OCI-LY1 (cell line): Measurements from ENCODE around the gene C22orf15.
A peak's percentile ranks its signal among the peaks of the same experiment; 100 is the strongest.

Experiments used
- H2AFZ ChIP-seq: fragments of 200-600 bp; sonication (generic), shearing (Covaris generic); 2 replicates; pipeline ENCODE4 v1.6.0; 2014; ENCODE audit warnings: antibody characterized with exemption, mild to moderate bottlenecking, low read length
- H3F3A ChIP-seq: fragments of 200-600 bp; sonication (generic), shearing (Covaris generic); 2 replicates; pipeline ENCODE4 v1.6.0; 2014; ENCODE audit warnings: mild to moderate bottlenecking, antibody characterized with exemption, low read length, moderate library complexity; ENCODE audit not compliant: insufficient read depth
- H3K27ac ChIP-seq: fragments of 200-600 bp; sonication (generic); 2 replicates; pipeline ENCODE4 v1.5.1; 2014; ENCODE audit warnings: low read length, mixed run types, mild to moderate bottlenecking, low read depth; ENCODE audit not compliant: poor library complexity, severe bottlenecking
- H3K27me3 ChIP-seq: fragments of 200-600 bp; sonication (generic); 2 replicates; pipeline ENCODE4 v1.6.0; 2014; ENCODE audit warnings: antibody characterized with exemption, mild to moderate bottlenecking, low read length, moderate library complexity; ENCODE audit not compliant: insufficient read depth
- H3K36me3 ChIP-seq: fragments of 200-600 bp; sonication (generic); 2 replicates; pipeline ENCODE4 v1.6.1; 2014; ENCODE audit warnings: mild to moderate bottlenecking, antibody characterized with exemption, low read length, moderate library complexity, mixed read lengths; ENCODE audit not compliant: insufficient read depth
- H3K4me1 ChIP-seq: fragments of 200-600 bp; sonication (generic); 2 replicates; pipeline ENCODE4 v1.5.1; 2014; ENCODE audit warnings: mild to moderate bottlenecking, low read length, moderate library complexity; ENCODE audit not compliant: insufficient read depth, severe bottlenecking
- H3K4me2 ChIP-seq: fragments of 200-600 bp; sonication (generic), shearing (Covaris generic); 2 replicates; pipeline ENCODE4 v1.6.1; 2014; ENCODE audit warnings: low read length
- H3K4me3 ChIP-seq: fragments of 200-600 bp; sonication (generic); 2 replicates; pipeline ENCODE4 v1.5.1; 2014; ENCODE audit warnings: low read length, low read depth, mild to moderate bottlenecking, mixed read lengths; ENCODE audit not compliant: poor library complexity, severe bottlenecking
- H3K79me2 ChIP-seq: fragments of 200-600 bp; shearing (Covaris generic); 2 replicates; pipeline ENCODE4 v1.6.1; 2016; ENCODE audit warnings: mixed run types, low read length, mixed read lengths; ENCODE audit not compliant: insufficient read depth
- H3K9ac ChIP-seq: fragments of 200-600 bp; sonication (generic), shearing (Covaris generic); 2 replicates; pipeline ENCODE4 v1.6.1; 2014; ENCODE audit warnings: mild to moderate bottlenecking, low read length, mixed read lengths
- H3K9me2 ChIP-seq: fragments of 200-600 bp; sonication (generic), shearing (Covaris generic); 2 replicates; pipeline ENCODE4 v1.6.1; 2014; ENCODE audit warnings: low read depth, mild to moderate bottlenecking, low read length, mixed read lengths
- H3K9me3 ChIP-seq: fragments of 200-600 bp; shearing (Covaris generic); 2 replicates; pipeline ENCODE4 v1.6.1; 2014; ENCODE audit warnings: low read length, mixed read lengths
- H4K20me1 ChIP-seq: fragments of 200-600 bp; sonication (generic), shearing (Covaris generic); 2 replicates; pipeline ENCODE4 v1.6.0; 2016; ENCODE audit warnings: mild to moderate bottlenecking, low read length; ENCODE audit not compliant: insufficient read depth
- EZH2 ChIP-seq: fragments of 200-600 bp; sonication (generic), shearing (Covaris generic); IDR thresholded peaks from 2 replicates; pipeline ENCODE4 v1.8.0; 2017; ENCODE audit warnings: borderline replicate concordance, mixed run types, mild to moderate bottlenecking, antibody characterized with exemption, low read length, moderate library complexity, mixed read lengths
- TF ChIP-seq, protein P1 (sequence below): fragments of 200-600 bp; sonication (generic), shearing (Covaris generic); IDR thresholded peaks from 2 replicates; pipeline ENCODE4 v1.5.1; 2017; ENCODE audit warnings: mild to moderate bottlenecking, antibody characterized with exemption, low read length, moderate library complexity, mixed read lengths

C22orf15 gene

DNA sequence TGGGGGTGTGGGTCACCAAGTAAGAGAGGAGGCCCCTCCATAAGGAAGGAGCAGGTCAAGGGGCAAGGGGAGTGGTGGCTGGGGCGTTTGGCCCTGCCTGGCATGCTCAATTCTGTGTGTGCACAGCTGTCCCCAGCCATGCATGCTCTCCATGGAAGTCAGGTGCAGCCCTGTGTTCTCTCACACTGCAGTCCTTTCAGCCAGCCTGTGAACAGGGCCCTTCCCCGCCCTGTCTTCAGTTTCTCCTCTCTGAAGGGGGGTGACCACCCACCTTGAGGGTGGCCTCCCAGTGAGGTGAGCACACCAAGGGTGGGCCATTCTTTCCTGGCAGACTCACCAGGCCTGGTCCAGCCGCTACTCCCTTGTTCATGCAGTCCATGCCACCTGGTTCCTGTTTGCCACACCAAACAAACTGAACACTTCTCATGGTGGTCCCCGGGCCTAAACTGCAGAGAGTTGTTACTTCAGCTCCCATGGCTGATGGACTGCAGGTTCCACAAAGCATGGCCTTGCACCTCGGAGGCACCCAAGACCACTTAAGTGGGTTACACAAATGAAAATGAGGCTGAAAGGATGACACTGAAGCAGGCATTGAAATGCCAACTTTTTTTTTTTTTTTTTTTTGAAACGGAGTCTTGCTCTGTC, 6.7 kb downstream of the C22orf15 start:
- no peak overlapping the region; the same call in 1 of the 2 replicates for H3K9ac ChIP-seq
- peak overlapping the region; percentile 82 for H3K27ac ChIP-seq
- H3K4me3 ChIP-seq, result no peak overlapping the region
- H3K4me2 ChIP-seq, result peak overlapping the region; percentile 7; the same call in 1 of the 2 replicates
- H3K9me3 ChIP-seq, result no peaks in the 10 kb centered on the region
- H4K20me1 ChIP-seq, result no peaks in the 10 kb centered on the region
- peaks cover 21% of the 10 kb centered on the region for H3K36me3 ChIP-seq
- no peaks in the 10 kb centered on the region for H3K27me3 ChIP-seq
- H3K4me1 ChIP-seq, result peaks cover 64% of the 10 kb centered on the region
- no peaks in the 10 kb centered on the region for H3K9me2 ChIP-seq
- H2AFZ ChIP-seq, result no peak overlapping the region
- TF ChIP-seq, protein P1, sequence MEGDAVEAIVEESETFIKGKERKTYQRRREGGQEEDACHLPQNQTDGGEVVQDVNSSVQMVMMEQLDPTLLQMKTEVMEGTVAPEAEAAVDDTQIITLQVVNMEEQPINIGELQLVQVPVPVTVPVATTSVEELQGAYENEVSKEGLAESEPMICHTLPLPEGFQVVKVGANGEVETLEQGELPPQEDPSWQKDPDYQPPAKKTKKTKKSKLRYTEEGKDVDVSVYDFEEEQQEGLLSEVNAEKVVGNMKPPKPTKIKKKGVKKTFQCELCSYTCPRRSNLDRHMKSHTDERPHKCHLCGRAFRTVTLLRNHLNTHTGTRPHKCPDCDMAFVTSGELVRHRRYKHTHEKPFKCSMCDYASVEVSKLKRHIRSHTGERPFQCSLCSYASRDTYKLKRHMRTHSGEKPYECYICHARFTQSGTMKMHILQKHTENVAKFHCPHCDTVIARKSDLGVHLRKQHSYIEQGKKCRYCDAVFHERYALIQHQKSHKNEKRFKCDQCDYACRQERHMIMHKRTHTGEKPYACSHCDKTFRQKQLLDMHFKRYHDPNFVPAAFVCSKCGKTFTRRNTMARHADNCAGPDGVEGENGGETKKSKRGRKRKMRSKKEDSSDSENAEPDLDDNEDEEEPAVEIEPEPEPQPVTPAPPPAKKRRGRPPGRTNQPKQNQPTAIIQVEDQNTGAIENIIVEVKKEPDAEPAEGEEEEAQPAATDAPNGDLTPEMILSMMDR, result no peak
- TF ChIP-seq EZH2, result no peak
- H3F3A ChIP-seq, result no peaks in the 10 kb centered on the region
- H3K79me2 ChIP-seq, result peaks cover 3% of the 10 kb centered on the region; the same call in 1 of the 2 replicates

- Histone ChIP-seq H3K4me1 (peaks cover 36% of the 10 kb centered on the region), H3F3A (no peaks in the 10 kb centered on the region), H3K79me2 (no peaks in the 10 kb centered on the region; the same call in 1 of the 2 replicates), H3K9me2 (no peaks in the 10 kb centered on the region), H3K27me3 (no peaks in the 10 kb centered on the region), H3K27ac (no peak overlapping the region), H3K36me3 (peaks cover under 1% of the 10 kb centered on the region; the same call in 1 of the 2 replicates), H3K9me3 (no peaks in the 10 kb centered on the region), H3K4me2 (peak overlapping the region; percentile 89), H4K20me1 (no peaks in the 10 kb centered on the region), H2AFZ (no peak overlapping the region), H3K9ac (peak overlapping the region; percentile 56), H3K4me3 (peak overlapping the region; percentile 53)
- no peak for TF ChIP-seq EZH2
- TF ChIP-seq, protein P1, result no peak
These were observed 9.5 kb downstream of the C22orf15 start for GRCh38 chr22:23772315-23772648.

DNA sequence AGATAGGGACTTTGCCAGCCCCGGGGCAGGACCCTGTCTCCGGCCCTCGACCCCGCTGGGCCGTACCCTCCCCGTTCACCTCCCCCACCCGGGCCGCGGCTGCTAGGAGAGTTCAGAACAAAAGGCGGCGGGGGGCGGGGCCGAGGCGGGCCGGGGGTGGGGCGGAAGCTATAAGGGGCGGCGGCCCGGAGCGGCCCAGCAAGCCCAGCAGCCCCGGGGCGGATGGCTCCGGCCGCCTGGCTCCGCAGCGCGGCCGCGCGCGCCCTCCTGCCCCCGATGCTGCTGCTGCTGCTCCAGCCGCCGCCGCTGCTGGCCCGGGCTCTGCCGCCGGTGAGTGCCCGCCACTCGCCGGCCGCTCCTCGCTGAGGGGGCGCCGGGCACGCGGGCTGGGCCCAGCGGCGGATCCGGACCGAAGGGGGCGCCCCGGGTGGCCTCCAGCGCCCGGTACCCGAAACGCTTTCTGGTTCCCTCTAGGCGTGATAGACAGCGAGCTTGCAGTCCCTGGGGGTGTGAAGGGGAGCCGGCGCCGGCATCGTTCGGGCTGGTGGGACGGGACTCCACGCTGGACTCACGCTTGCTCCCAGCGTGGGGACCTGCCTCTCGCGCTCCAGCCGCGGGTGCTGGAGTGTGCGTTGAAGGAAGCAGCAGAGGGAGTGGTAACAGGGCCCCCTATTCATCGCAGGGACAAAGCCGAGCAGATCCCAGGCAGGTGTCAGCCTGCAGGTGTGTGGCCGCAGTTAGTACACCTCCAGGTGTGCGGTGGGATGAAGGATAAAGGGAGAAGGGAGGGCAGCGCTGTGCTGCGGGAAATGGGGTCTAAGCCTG, 10.1 kb downstream of the C22orf15 start, which contains the start of gene MMP11:
Gene MMP11 (plus strand): TSS at position 201 of the 825 bp plus-strand sequence. CDS start 22 bp downstream, at position 223.
- no peak within 1 kb of the TSS for H2AFZ ChIP-seq

More for the DNA sequence above, 10.1 kb downstream of the C22orf15 start, which contains the start of gene MMP11:
- no peaks in the 10 kb centered on the region for H4K20me1 ChIP-seq
- peak within 1 kb of the TSS; percentile 89 for H3K4me2 ChIP-seq
- H3F3A ChIP-seq, result no peaks in the 10 kb centered on the region
- no peaks in the 10 kb centered on the region for H3K9me2 ChIP-seq
- no peaks in the 10 kb centered on the region for H3K36me3 ChIP-seq
- H3K4me3 ChIP-seq, result peak within 1 kb of the TSS; percentile 53
- no peak within 1 kb of the TSS for H3K27ac ChIP-seq
- TF ChIP-seq EZH2, result no peak
- TF ChIP-seq, protein P1, result no peak; the same call in 1 of the 2 replicates
- H3K4me1 ChIP-seq, result peaks cover 36% of the 10 kb centered on the region
- H3K27me3 ChIP-seq, result 0 out of 2 replicates have a peak, but pooled peaks cover 3% of the 10 kb centered on the region
- H3K9me3 ChIP-seq, result no peaks in the 10 kb centered on the region
- peak within 1 kb of the TSS; percentile 56 for H3K9ac ChIP-seq
- H3K79me2 ChIP-seq, result no peaks in the 10 kb centered on the region
